K562 (cell line): ENCODE results near the gene ZPR1. TPM values are rescaled to one million over a fixed set of nuclear protein-coding genes. Genes with fewer than 3 reads are reported as not detected.
"Not testable (repeated sequence)": the region's sequence is repeated elsewhere in the genome, so short reads cannot be mapped to it uniquely, and the experiment has no call there.

Source experiments
- ATAC-seq: fragments of 200-7000 bp; cut with Tn5 transposase; 3 replicates; pipeline ENCODE4 v1.9.1; 2020; ENCODE audit warnings: moderate library complexity
- BruUV-seq: library from RNA; stranded (reverse); fragments of 400-500 nt; replicated peaks from 2 replicates; lab custom pipeline; 2021; lab: Mats Ljungman, UMichigan
- CTCF ChIA-PET: fragments of 300-600 bp; formaldehyde crosslinking; extraction: SDS; loops from one replicate; lab custom pipeline; 2021; ENCODE audit warnings: low intra/inter-chr PET ratio; lab: Yijun Ruan, JAX
- POLR2A ChIA-PET: fragments of 300-600, 350-650 bp; sonication (Branson Sonifier 250); formaldehyde crosslinking; extraction: SDS; loops from one replicate; lab custom pipeline; 2021; ENCODE audit warnings: antibody characterized with exemption, inconsistent platforms; lab: Yijun Ruan, JAX
- DNase-seq, 4 experiments: peaks; one replicate each; pipeline versions ENCODE4 v3.0.0 to v3.0.0-alpha.2; 2011 to 2018; ENCODE audit warnings: low spot score in 3 of 4, mixed read lengths in 3 of 4; ENCODE audit errors: extremely low read depth in 1 of 4
- FAIRE-seq: peaks from 2 replicates; lab custom pipeline; 2011; peaks lifted over from hg19 to GRCh38; lab: Jason Lieb, UNC
- H2AFZ ChIP-seq: 2 replicates; pipeline ENCODE4 v1.6.0; 2011; ENCODE audit warnings: low read depth, low read length, control low read depth, inconsistent platforms
- H3K27ac ChIP-seq: fragments of 200-600 bp; 3 replicates; pipeline ENCODE4 v1.8.0; 2011; ENCODE audit warnings: low read depth, mild to moderate bottlenecking, control low read depth, inconsistent platforms, low read length, moderate library complexity, mixed read lengths; ENCODE audit errors: extremely low read depth
- H3K27me3 ChIP-seq, 2 experiments: fragments of 300-600 bp in 1 of 2; 2 replicates in 1 of 2; 3 replicates in 1 of 2; pipeline versions ENCODE4 v1.6.0 to v1.8.0; 2011; ENCODE audit warnings: inconsistent platforms in 2 of 2, low read length in 2 of 2, mild to moderate bottlenecking in 1 of 2, mixed read lengths in 1 of 2, moderate library complexity in 1 of 2; ENCODE audit not compliant: control insufficient read depth in 2 of 2, insufficient read depth in 2 of 2
- H3K36me3 ChIP-seq: fragments of 300-600 bp; 3 replicates; pipeline ENCODE4 v1.8.0; 2011; ENCODE audit warnings: mild to moderate bottlenecking, low read length, inconsistent platforms; ENCODE audit not compliant: control insufficient read depth, insufficient read depth
- H3K4me1 ChIP-seq, 2 experiments: fragments of 200-600 bp in 1 of 2; replicated peaks in 1 of 2; 2 replicates in 1 of 2; 3 replicates in 1 of 2; pipeline versions ENCODE4 v1.5.1 to v1.8.0; 2011; ENCODE audit warnings: inconsistent platforms in 2 of 2, low read length in 2 of 2, mild to moderate bottlenecking in 1 of 2, mixed read lengths in 1 of 2, moderate library complexity in 1 of 2; ENCODE audit not compliant: control insufficient read depth in 2 of 2, insufficient read depth in 2 of 2
- H3K4me2 ChIP-seq: 2 replicates; pipeline ENCODE4 v1.6.1; 2011; ENCODE audit warnings: low read length, control low read depth, inconsistent platforms, mixed read lengths; ENCODE audit not compliant: insufficient read depth
- H3K4me3 ChIP-seq: fragments of 200-600 bp; sonication (generic), shearing (Covaris generic); 2 replicates; pipeline ENCODE4 v1.5.1; 2016; ENCODE audit warnings: control low read depth, inconsistent platforms
- H3K79me2 ChIP-seq: fragments of 200-600 bp; 3 replicates; pipeline ENCODE4 v1.8.0; 2011; ENCODE audit warnings: low read length, inconsistent platforms; ENCODE audit not compliant: control insufficient read depth, insufficient read depth
- H3K9ac ChIP-seq, 2 experiments: 2 replicates each; pipeline versions ENCODE4 v1.6.0 to v1.6.1; 2011; ENCODE audit warnings: low read depth in 2 of 2, low read length in 2 of 2, control low read depth in 1 of 2, inconsistent platforms in 1 of 2, mild to moderate bottlenecking in 1 of 2, mixed read lengths in 1 of 2; ENCODE audit not compliant: insufficient read depth in 1 of 2
- H3K9me1 ChIP-seq: one replicate; pipeline ENCODE4 v1.6.0; 2011; ENCODE audit warnings: inconsistent platforms, mild to moderate bottlenecking, low read length, moderate library complexity; ENCODE audit not compliant: control insufficient read depth, insufficient read depth
- H3K9me3 ChIP-seq: replicated peaks from 2 replicates; pipeline ENCODE4 v1.5.1; 2011; ENCODE audit warnings: low read depth, low read length, inconsistent platforms; ENCODE audit not compliant: control insufficient read depth, insufficient read depth
- H4K20me1 ChIP-seq: replicated peaks from 2 replicates; pipeline ENCODE4 v1.6.1; 2011; ENCODE audit warnings: low read length, inconsistent platforms, mixed read lengths; ENCODE audit not compliant: control insufficient read depth, insufficient read depth
- NR2C1 ChIP-seq, 2 experiments: fragments of 450-650 bp; IDR thresholded peaks; 2 replicates each; pipeline ENCODE4 v1.6.1; 2017; ENCODE audit warnings: mild to moderate bottlenecking in 2 of 2, antibody characterized with exemption in 1 of 2, inconsistent platforms in 1 of 2, missing compliant biosample characterization in 1 of 2, missing genetic modification characterization in 1 of 2
- TCF7 ChIP-seq: sonication (generic); IDR thresholded peaks from 2 replicates; pipeline ENCODE4 v1.6.1; 2016; ENCODE audit warnings: antibody characterized with exemption, borderline replicate concordance
- ZNF717 ChIP-seq: fragments of 250-450 bp; sonication (Bioruptor Pico); IDR thresholded peaks from 2 replicates; pipeline ENCODE4 v1.5.0; 2021
- WGBS: fragments of 100-300 bp; shearing (Covaris generic); methylation state at CpG from one replicate; pipeline ENCODE4 v1.1.6; 2016; ENCODE audit warnings: low coverage, mixed read lengths; ENCODE audit not compliant: insufficient coverage; ENCODE audit errors: missing lambda C conversion rate; 5-methylcytosine and 5-hydroxymethylcytosine counted together
- in situ Hi-C: fragments of 300-500 bp; cut with MboI; formaldehyde crosslinking; loops from 4 replicates; pipeline ENCODE4 v1.15.0; 2018; ENCODE audit warnings: inconsistent platforms, mixed read lengths
- intact Hi-C: fragments of 100-400 bp; cut with micrococcal nuclease; formaldehyde crosslinking; loops from 2 replicates; pipeline ENCODE4 v1.14.2; 2022
- polyA plus RNA-seq, 8 experiments: library from polyadenylated mRNA; depleted of rRNA in 4 of 8; stranded (reverse) in 5 of 8; unstranded in 3 of 8; fragments of >200 nt; fragmentation: Nextera tagmentation in 2 of 8; fragmentation: Illumina TruSeq in 1 of 8; extraction: Ambion mirVana in 2 of 8; extraction: Trizol in 1 of 8; gene quantifications; 2 replicates each; pipeline versions ENCODE4 v1.2.1 to v1.2.3, GENCODE V29; 2011 to 2014; ENCODE audit warnings: inconsistent platforms in 1 of 8, missing spikeins in 1 of 8
- total RNA-seq, 7 experiments: library from RNA; depleted of rRNA in 6 of 7; stranded (reverse); fragments of >200 nt in 6 of 7; fragmentation: Illumina TruSeq in 2 of 7; extraction: Trizol in 2 of 7; gene quantifications; 2 replicates each; pipeline versions ENCODE4 v1.2.1 to v1.2.3, GENCODE V29; 2011 to 2021; ENCODE audit warnings: low replicate concordance in 1 of 7
- TF ChIP-seq, protein P1 (sequence below): fragments of 250-450 bp; sonication (Bioruptor Pico); IDR thresholded peaks from 2 replicates; pipeline ENCODE4 v1.4.0; 2020; ENCODE audit warnings: mild to moderate bottlenecking, moderate library complexity

ZPR1 gene
- total and polyA plus RNA-seq, 9 of the 15 experiments (the other 6 are each of a cell fraction or from before 2014, with no cell fraction given): 13.0 to 120 (median 83.8) TPM

DNA sequence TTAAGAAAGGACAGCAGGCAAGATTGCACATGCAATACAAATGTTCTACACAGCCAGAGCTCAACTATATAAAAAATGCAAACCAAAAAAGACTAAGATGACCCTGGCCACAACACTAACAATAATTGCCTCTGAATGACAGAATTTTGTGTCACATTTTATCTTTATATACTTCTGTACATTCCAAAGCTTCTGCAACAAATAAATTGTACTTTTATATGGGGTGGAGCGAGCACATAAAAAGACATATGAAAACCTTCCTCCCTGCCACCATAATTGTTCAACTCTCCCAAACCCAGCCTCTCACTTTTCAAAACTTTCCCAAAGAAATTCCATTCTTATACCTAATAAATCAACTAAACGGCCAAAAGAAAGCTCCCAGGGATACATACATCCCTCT is 25.7 kb downstream of the ZPR1 start (continued):
- TF ChIP-seq, protein P1, sequence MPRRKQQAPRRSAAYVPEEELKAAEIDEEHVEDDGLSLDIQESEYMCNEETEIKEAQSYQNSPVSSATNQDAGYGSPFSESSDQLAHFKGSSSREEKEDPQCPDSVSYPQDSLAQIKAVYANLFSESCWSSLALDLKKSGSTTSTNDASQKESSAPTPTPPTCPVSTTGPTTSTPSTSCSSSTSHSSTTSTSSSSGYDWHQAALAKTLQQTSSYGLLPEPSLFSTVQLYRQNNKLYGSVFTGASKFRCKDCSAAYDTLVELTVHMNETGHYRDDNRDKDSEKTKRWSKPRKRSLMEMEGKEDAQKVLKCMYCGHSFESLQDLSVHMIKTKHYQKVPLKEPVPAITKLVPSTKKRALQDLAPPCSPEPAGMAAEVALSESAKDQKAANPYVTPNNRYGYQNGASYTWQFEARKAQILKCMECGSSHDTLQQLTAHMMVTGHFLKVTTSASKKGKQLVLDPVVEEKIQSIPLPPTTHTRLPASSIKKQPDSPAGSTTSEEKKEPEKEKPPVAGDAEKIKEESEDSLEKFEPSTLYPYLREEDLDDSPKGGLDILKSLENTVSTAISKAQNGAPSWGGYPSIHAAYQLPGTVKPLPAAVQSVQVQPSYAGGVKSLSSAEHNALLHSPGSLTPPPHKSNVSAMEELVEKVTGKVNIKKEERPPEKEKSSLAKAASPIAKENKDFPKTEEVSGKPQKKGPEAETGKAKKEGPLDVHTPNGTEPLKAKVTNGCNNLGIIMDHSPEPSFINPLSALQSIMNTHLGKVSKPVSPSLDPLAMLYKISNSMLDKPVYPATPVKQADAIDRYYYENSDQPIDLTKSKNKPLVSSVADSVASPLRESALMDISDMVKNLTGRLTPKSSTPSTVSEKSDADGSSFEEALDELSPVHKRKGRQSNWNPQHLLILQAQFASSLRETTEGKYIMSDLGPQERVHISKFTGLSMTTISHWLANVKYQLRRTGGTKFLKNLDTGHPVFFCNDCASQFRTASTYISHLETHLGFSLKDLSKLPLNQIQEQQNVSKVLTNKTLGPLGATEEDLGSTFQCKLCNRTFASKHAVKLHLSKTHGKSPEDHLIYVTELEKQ (CRISPR knock-in tag): no peak
- no peak for TF ChIP-seq ZNF717 (CRISPR knock-in tag)
- TF ChIP-seq TCF7: no peak
- no peak for TF ChIP-seq NR2C1 (IDR thresholded peaks at IDR 0.05)
- TF ChIP-seq NR2C1 (tag; IDR thresholded peaks at IDR 0.05): no peak

DNA sequence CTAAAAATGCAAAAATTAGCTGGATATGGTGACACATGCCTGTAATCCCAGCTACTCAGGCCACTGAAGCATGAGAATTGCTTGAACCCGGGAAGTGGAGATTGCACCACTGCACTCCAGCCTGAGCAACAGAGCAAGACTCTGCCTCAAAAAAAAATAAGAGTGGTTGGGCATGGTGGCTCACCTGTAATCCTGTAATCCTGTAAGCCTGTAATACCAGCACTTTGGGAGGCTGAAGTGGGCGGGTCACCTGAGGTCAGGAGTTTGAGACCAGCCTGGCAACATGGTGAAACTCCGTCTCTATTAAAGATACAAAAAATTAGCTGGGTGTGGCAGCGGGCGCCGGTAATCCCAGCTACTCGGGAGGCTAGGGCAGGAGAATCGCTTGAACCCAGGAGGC is 31.8 kb downstream of the ZPR1 start:
- POLR2A ChIA-PET: interaction anchor here (1.3 kb wide), 1 partner anchor 12 kb away, joined by 4 read pairs; no protein-coding TSS in a partner anchor
- H3K79me2 ChIP-seq, H4K20me1 ChIP-seq, H3K4me2 ChIP-seq, intact Hi-C loops, H3K27me3 ChIP-seq, H3K4me3 ChIP-seq, BruUV-seq, in situ Hi-C loops, H3K27ac ChIP-seq, FAIRE-seq, H3K9me1 ChIP-seq, H3K9ac ChIP-seq, DNase-seq, ATAC-seq, H3K4me1 ChIP-seq, CTCF ChIA-PET, H3K9me3 ChIP-seq, H2AFZ ChIP-seq: not testable (repeated sequence)
- WGBS: 97% methylated on average over 3 of the region's 8 CpGs
- peaks cover 92% of the 10 kb centered on the region for H3K36me3 ChIP-seq
